B cell (primary cell): ENCODE results near the gene LZTR1.

Source experiments
- EZH2 ChIP-seq: IDR thresholded peaks from 2 replicates; pipeline ENCODE4 v1.6.1; 2012; ENCODE audit warnings: borderline replicate concordance, low read depth, mild to moderate bottlenecking, moderate library complexity, low read length; ENCODE audit not compliant: insufficient read depth, poor library complexity, severe bottlenecking
- TF ChIP-seq, protein P1 (sequence below): fragments of 200-600 bp; IDR thresholded peaks from one replicate; pipeline ENCODE4 v1.8.0; 2022; ENCODE audit warnings: antibody characterized with exemption, mild to moderate bottlenecking

DNA sequence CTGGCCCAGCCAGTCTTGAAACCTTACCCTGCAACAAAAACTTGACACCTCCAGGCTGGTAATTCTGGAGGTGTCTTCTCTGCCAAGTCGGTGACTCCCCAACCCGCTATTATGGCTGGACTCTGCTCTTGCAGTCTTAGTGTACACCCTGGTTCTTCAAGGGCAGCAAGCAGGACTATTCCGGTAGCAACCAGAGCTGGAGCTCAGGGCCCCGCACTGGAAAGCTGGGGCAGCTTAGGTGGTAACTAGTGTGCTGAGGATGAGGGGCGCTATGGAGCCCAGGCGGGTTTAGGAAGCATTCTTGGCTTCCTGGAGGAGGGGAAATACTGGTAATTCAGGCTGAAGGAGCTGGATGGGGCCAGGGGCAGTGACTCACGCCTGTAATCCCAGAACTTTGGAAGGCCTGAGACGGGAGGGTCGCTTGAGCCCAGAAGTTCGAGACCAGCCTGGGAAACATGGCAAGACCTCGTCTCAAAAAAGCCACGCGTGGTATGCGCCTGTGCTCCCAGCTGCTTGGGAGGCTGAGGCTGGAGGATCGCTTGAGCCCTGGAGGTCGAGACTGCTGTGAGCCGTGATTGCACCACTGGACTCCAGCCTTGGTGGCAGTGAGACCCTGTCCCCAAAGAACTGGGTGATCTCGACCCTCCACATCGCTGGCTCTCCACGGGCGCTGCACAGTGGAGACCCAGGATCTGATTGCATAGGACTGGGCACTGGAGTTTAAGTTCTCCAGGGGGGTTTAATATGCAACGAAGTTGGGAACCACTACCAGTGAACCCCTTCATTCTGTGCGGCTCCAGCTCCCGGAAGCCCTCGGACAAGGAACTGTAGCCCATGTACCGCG, 25.6 kb upstream of the LZTR1 start:
- TF ChIP-seq, protein P1, sequence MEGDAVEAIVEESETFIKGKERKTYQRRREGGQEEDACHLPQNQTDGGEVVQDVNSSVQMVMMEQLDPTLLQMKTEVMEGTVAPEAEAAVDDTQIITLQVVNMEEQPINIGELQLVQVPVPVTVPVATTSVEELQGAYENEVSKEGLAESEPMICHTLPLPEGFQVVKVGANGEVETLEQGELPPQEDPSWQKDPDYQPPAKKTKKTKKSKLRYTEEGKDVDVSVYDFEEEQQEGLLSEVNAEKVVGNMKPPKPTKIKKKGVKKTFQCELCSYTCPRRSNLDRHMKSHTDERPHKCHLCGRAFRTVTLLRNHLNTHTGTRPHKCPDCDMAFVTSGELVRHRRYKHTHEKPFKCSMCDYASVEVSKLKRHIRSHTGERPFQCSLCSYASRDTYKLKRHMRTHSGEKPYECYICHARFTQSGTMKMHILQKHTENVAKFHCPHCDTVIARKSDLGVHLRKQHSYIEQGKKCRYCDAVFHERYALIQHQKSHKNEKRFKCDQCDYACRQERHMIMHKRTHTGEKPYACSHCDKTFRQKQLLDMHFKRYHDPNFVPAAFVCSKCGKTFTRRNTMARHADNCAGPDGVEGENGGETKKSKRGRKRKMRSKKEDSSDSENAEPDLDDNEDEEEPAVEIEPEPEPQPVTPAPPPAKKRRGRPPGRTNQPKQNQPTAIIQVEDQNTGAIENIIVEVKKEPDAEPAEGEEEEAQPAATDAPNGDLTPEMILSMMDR: no peak
- TF ChIP-seq EZH2: no peak
